GM18951 (cell line): ENCODE data around the gene BAZ1A.

Experiments
- POLR2A ChIP-seq: IDR thresholded peaks from 4 replicates; pipeline ENCODE4 v1.6.1; 2011; ENCODE audit warnings: mild to moderate bottlenecking; ENCODE audit not compliant: insufficient read length, insufficient read depth; ENCODE audit errors: extremely low read depth
- in situ Hi-C: fragments of 300-500 bp; cut with MboI; formaldehyde crosslinking; loops from one replicate; pipeline ENCODE4 v1.12.0; 2022; ENCODE audit warnings: low sequenced_read_pairs, mixed read lengths, inconsistent platforms; ENCODE audit not compliant: unreplicated experiment

The BAZ1A gene

GRCh38 chr14:34874386-34875030, 652 bp downstream of the BAZ1A start:
- in situ Hi-C loops = no loop called here
- TF ChIP-seq POLR2A = no peak

GRCh38 chr14:34873589-34874385, 1.4 kb downstream of the BAZ1A start:
- in situ Hi-C loops = no loop called here
- peak; percentile 65 for TF ChIP-seq POLR2A

- in situ Hi-C loops = no loop called here
- no peak for TF ChIP-seq POLR2A
Measured at GRCh38 chr14:34872822-34873588, 2.2 kb downstream of the BAZ1A start.

- in situ Hi-C loops = no loop called here
- no peak for TF ChIP-seq POLR2A
Measured at GRCh38 chr14:34867199-34867598, 8.0 kb downstream of the BAZ1A start.

GRCh38 chr14:34865889-34866574, 9.1 kb downstream of the BAZ1A start:
- no peak for TF ChIP-seq POLR2A
- in situ Hi-C loops = no loop called here

- in situ Hi-C loops = no loop called here
- no peak for TF ChIP-seq POLR2A
Measured at GRCh38 chr14:34863844-34864243, 11.3 kb downstream of the BAZ1A start.

- no peak for TF ChIP-seq POLR2A
- in situ Hi-C loops = no loop called here
Measured at GRCh38 chr14:34858765-34859164, 16.4 kb downstream of the BAZ1A start.

GRCh38 chr14:34857689-34858449, 17.3 kb downstream of the BAZ1A start:
- in situ Hi-C loops = no loop called here
- no peak for TF ChIP-seq POLR2A

GRCh38 chr14:34853041-34853440, 22.1 kb downstream of the BAZ1A start:
- in situ Hi-C loops = no loop called here
- no peak for TF ChIP-seq POLR2A

GRCh38 chr14:34851395-34851794, 23.8 kb downstream of the BAZ1A start:
- in situ Hi-C loops = no loop called here
- TF ChIP-seq POLR2A = no peak

- in situ Hi-C loops = no loop called here
- TF ChIP-seq POLR2A = no peak
Measured at GRCh38 chr14:34845869-34846268, 29.3 kb downstream of the BAZ1A start.

GRCh38 chr14:34843011-34843554, 32.1 kb downstream of the BAZ1A start:
- in situ Hi-C loops = no loop called here
- TF ChIP-seq POLR2A = no peak
